SK-N-SH (cell line): ENCODE measurements around the gene PCBD1.

Experiments
- MAX ChIP-seq: IDR thresholded peaks from 2 replicates; pipeline ENCODE4 v1.4.0; 2012; ENCODE audit warnings: low read depth
- MEF2A ChIP-seq: IDR thresholded peaks from 2 replicates; pipeline ENCODE4 v1.4.0; 2012; ENCODE audit warnings: low read depth, borderline replicate concordance
- RAD21 ChIP-seq: IDR thresholded peaks from 2 replicates; pipeline ENCODE4 v1.6.1; 2012; ENCODE audit warnings: mild to moderate bottlenecking, low read length
- TAF1 ChIP-seq: IDR thresholded peaks from 2 replicates; pipeline ENCODE4 v1.6.1; 2012; ENCODE audit warnings: low read depth, mild to moderate bottlenecking, low read length, moderate library complexity, borderline replicate concordance
- YY1 ChIP-seq: IDR thresholded peaks from 2 replicates; pipeline ENCODE4 v1.4.0; 2012; ENCODE audit warnings: low read depth, mild to moderate bottlenecking
- TF ChIP-seq, protein P1 (sequence below): fragments of 200-600 bp; sonication (generic); IDR thresholded peaks from 2 replicates; pipeline ENCODE4 v1.6.1; 2017; ENCODE audit warnings: antibody characterized with exemption, mild to moderate bottlenecking, moderate library complexity

- TF ChIP-seq YY1: no peak
- TF ChIP-seq, protein P1, sequence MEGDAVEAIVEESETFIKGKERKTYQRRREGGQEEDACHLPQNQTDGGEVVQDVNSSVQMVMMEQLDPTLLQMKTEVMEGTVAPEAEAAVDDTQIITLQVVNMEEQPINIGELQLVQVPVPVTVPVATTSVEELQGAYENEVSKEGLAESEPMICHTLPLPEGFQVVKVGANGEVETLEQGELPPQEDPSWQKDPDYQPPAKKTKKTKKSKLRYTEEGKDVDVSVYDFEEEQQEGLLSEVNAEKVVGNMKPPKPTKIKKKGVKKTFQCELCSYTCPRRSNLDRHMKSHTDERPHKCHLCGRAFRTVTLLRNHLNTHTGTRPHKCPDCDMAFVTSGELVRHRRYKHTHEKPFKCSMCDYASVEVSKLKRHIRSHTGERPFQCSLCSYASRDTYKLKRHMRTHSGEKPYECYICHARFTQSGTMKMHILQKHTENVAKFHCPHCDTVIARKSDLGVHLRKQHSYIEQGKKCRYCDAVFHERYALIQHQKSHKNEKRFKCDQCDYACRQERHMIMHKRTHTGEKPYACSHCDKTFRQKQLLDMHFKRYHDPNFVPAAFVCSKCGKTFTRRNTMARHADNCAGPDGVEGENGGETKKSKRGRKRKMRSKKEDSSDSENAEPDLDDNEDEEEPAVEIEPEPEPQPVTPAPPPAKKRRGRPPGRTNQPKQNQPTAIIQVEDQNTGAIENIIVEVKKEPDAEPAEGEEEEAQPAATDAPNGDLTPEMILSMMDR: no peak
- no peak for TF ChIP-seq MEF2A
- TF ChIP-seq MAX: no peak
- TF ChIP-seq TAF1: no peak
- no peak for TF ChIP-seq RAD21
Measured at GRCh38 chr10:70928140-70928539, 39.8 kb upstream of the PCBD1 start.
